Measurements from ENCODE around the gene ITGA8.
A peak's percentile ranks its signal among the peaks of the same experiment; 100 is the strongest.
"Not testable (repeated sequence)": the region's sequence is repeated elsewhere in the genome, so short reads cannot be mapped to it uniquely, and the experiment has no call there.

Gene ITGA8

DNA sequence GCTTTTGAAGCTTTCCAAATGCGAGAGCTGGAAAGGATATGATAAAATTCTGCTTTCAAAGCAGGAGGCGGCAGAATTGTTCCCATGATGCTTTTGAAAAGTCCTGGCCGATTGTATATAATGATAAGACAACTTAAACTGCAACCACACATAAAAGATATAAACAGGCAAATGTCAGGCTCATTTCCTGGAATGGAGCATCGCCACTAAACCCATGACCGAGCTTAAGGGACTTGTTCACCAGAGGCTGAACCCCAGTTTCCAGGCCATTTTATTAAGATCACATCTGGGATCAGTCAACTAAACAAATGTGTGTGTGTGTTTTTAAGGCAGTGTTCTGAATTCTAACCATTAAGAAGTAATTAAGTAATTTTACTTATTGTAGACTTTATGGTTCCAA, 131.6 kb downstream of the ITGA8 start:
- H3K27ac ChIP-seq, result peak overlapping the region in 1 of 2 donors; percentile 11
- intact Hi-C loops (cut with DNase I; ENCODE audit: low total_unique reads), result loop anchor here (5.0 kb wide), 1 partner anchor 129 kb away; the partner anchor contains the start of gene ITGA8

DNA sequence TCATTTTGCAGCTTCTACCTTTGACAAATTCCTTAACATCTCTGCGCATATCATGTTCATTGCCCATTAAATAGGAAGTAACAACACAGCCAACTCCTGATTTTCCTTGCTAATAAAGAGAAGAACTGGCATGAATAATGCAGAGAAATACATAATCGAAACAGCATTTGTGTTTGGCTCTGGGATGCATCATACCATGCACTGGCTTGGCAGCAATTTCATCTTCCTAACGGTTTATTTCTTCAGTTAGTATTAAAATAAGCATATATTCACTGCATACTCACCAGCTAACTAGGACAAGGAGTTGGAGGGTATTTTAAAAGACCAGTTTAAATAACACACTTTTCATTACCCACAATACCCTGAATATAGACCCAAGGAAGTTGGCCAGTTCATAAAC, 132.5 kb downstream of the ITGA8 start:
- TF ChIP-seq, protein P1, sequence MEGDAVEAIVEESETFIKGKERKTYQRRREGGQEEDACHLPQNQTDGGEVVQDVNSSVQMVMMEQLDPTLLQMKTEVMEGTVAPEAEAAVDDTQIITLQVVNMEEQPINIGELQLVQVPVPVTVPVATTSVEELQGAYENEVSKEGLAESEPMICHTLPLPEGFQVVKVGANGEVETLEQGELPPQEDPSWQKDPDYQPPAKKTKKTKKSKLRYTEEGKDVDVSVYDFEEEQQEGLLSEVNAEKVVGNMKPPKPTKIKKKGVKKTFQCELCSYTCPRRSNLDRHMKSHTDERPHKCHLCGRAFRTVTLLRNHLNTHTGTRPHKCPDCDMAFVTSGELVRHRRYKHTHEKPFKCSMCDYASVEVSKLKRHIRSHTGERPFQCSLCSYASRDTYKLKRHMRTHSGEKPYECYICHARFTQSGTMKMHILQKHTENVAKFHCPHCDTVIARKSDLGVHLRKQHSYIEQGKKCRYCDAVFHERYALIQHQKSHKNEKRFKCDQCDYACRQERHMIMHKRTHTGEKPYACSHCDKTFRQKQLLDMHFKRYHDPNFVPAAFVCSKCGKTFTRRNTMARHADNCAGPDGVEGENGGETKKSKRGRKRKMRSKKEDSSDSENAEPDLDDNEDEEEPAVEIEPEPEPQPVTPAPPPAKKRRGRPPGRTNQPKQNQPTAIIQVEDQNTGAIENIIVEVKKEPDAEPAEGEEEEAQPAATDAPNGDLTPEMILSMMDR (IDR thresholded peaks at IDR 0.05), result no peak
- peaks cover 9 to 42% (median 9%) of the 10 kb centered on the region in 3 donors for H3K36me3 ChIP-seq
- no peaks in the 10 kb centered on the region for H3K9me3 ChIP-seq
- peaks cover 0 to 8% (median 0%) of the 10 kb centered on the region in 4 donors for H3K4me1 ChIP-seq
- no peak overlapping the region for H3K4me3 ChIP-seq
- intact Hi-C loops (cut with DNase I; ENCODE audit: low total_unique reads), result loop anchor here (5.0 kb wide), 1 partner anchor 130 kb away; the partner anchor contains the start of gene ITGA8
- no peak overlapping the region for H3K27ac ChIP-seq
- H3K27me3 ChIP-seq, result no peaks in the 10 kb centered on the region
- DNase-seq, result no peak

More for the DNA sequence above, 131.6 kb downstream of the ITGA8 start:
- Histone ChIP-seq H3K4me3 (no peak overlapping the region), H3K27me3 (no peaks in the 10 kb centered on the region), H3K36me3 (peaks cover 10 to 40% (median 17%) of the 10 kb centered on the region in 3 donors), H3K4me1 (peaks cover 0 to 8% (median 0%) of the 10 kb centered on the region in 4 donors), H3K9me3 (no peaks in the 10 kb centered on the region)
- TF ChIP-seq, protein P1 (IDR thresholded peaks at IDR 0.05), result no peak
- no peak for DNase-seq

DNA sequence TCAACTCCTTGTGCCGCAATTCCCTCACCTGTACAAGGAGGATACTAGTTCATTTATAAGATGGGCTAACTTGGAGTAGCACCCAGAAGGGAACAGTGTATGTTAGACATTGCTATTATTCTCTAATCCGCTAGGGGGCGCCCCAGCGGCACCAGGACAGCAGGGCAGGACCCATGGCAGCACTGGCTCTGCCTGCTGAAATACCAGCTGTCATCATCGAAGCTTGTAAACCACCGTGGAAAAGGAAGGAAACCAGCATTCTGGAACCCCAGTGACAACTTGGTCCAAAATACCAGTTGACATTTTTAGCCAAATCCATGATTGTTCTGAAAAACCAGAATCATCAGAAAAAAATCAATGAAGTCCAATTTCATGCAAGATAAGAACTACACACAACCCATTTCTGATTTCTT, 134.4 kb downstream of the ITGA8 start:
- intact Hi-C loops (cut with DNase I; ENCODE audit: low total_unique reads), result loop anchor here (5.0 kb wide), 1 partner anchor 132 kb away; the partner anchor contains the start of gene ITGA8
- peak; percentile 52 to 80 for DNase-seq
- Histone ChIP-seq H3K9me3 (no peaks in the 10 kb centered on the region), H3K4me3 (no peak overlapping the region), H3K27ac (peak overlapping the region; percentile 1 to 16), H3K4me1 (peaks cover 0 to 9% (median 0%) of the 10 kb centered on the region in 4 donors), H3K27me3 (no peaks in the 10 kb centered on the region), H3K36me3 (peaks cover 0 to 39% (median 0%) of the 10 kb centered on the region in 3 donors)
- TF ChIP-seq, protein P1 (IDR thresholded peaks at IDR 0.05), result peak; percentile 81 to 84

DNA sequence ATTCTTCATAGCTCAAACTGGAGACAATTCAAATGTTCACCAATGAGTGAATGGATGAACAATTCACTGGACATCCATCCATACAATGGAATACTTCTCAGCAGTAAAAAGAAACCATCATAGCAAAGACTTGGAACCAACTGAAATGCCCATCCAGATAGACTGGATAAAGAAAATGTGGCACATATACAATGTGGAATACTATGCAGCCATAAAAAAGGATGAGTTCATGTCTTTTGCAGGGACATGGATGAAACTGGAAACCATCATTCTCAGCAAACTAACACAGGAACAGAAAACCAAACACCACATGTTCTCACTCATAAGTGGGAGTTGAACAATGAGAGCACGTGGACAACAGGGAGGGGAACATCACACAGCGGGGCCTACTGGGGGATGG, 136.8 kb downstream of the ITGA8 start:
- not testable (repeated sequence) for DNase-seq, H3K9me3 ChIP-seq, H3K27ac ChIP-seq, H3K27me3 ChIP-seq, H3K4me3 ChIP-seq
- Histone ChIP-seq H3K4me1 (peaks cover 0 to 28% (median 2%) of the 10 kb centered on the region in 4 donors), H3K36me3 (peaks cover 0 to 34% (median 0%) of the 10 kb centered on the region in 3 donors)
- intact Hi-C loops (cut with DNase I; ENCODE audit: low total_unique reads), result loop anchor here (5.0 kb wide), 1 partner anchor 244 kb away; no protein-coding TSS in a partner anchor

DNA sequence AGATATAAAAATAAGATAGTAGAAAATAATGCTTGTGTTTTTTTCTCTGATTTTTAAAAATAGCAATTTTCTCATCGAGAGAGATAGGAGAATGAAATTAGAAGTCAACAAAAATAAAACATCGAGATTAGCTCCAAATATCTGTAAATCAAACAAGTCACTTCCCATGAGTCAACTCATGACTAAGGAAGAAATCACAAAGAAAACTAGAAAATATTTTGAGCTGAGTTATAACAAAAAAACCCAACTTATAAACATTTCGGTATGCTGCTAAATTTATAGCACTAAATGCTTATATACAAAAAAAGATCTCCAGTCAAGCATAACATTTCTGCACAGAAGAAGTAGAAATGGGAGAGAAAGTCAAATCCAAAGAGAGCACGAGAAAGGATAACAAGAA, 140.1 kb downstream of the ITGA8 start:
- no peak for DNase-seq
- Histone ChIP-seq H3K9me3 (no peaks in the 10 kb centered on the region), H3K27me3 (no peaks in the 10 kb centered on the region), H3K4me1 (peaks cover 0 to 19% (median 2%) of the 10 kb centered on the region in 4 donors), H3K27ac (peak overlapping the region in 1 of 2 donors; percentile 34), H3K36me3 (peaks cover 0 to 65% (median 4%) of the 10 kb centered on the region in 3 donors), H3K4me3 (no peak overlapping the region)
- TF ChIP-seq, protein P1 (IDR thresholded peaks at IDR 0.05), result no peak
- intact Hi-C loops (cut with DNase I; ENCODE audit: low total_unique reads), result loop anchor here (5.0 kb wide), 1 partner anchor 248 kb away; no protein-coding TSS in a partner anchor

DNA sequence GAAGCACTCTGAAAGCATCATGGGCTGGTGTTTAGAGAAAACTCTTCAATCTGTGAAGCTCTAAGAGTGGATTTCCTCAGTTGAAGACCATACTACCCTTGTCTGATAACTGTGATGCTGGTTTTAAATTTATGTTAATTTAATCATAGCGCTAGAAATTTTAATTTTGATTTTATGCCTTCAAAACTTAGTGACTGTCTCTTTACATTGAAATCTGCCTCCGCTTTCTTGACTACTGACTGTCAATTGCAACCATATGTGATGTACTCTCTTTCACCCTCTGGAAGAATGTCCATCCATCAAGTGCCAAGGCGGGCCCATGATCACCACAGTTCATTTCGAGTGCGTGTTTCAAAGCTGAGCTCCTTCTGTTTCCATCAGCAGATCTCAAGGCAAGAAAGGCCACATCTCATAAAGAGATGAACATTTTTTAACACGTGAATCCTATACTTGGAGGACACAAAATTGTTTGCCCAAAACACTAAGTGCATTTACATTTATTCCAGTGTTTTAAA, 147.1 kb downstream of the ITGA8 start:
- intact Hi-C loops (cut with DNase I; ENCODE audit: low total_unique reads), result no loop called here
- TF ChIP-seq, protein P1 (IDR thresholded peaks at IDR 0.05), result no peak
- H3K36me3 ChIP-seq, result peaks cover 0 to 38% (median 4%) of the 10 kb centered on the region in 3 donors

More for the DNA sequence above, 147.1 kb downstream of the ITGA8 start:
- Histone ChIP-seq H3K4me1 (peaks cover 0 to 48% (median 3%) of the 10 kb centered on the region in 4 donors), H3K9me3 (no peaks in the 10 kb centered on the region), H3K27me3 (no peaks in the 10 kb centered on the region), H3K27ac (peak overlapping the region; percentile 4 to 44), H3K4me3 (no peak overlapping the region)
- no peak for DNase-seq
